Astrocyte of the spinal cord (primary cell): ENCODE data around the gene SEMA3E.

ENCODE experiments used
- DNase-seq: peaks from one replicate; pipeline ENCODE4 v3.0.0; 2011; ENCODE audit warnings: low read depth, low spot score
- H3K4me3 ChIP-seq: 2 replicates; pipeline ENCODE4 v1.5.1; 2011; ENCODE audit warnings: low read depth, mild to moderate bottlenecking, low read length, moderate library complexity
- in situ Hi-C: cut with HindIII; loops from 2 replicates; pipeline ENCODE4 v1.10.0; 2017; ENCODE audit warnings: low sequenced_read_pairs
- TF ChIP-seq, protein P1 (sequence below): IDR thresholded peaks from 2 replicates; pipeline ENCODE4 v1.5.1; 2012; ENCODE audit warnings: low read depth, mild to moderate bottlenecking, low read length, inconsistent platforms

Gene SEMA3E

DNA sequence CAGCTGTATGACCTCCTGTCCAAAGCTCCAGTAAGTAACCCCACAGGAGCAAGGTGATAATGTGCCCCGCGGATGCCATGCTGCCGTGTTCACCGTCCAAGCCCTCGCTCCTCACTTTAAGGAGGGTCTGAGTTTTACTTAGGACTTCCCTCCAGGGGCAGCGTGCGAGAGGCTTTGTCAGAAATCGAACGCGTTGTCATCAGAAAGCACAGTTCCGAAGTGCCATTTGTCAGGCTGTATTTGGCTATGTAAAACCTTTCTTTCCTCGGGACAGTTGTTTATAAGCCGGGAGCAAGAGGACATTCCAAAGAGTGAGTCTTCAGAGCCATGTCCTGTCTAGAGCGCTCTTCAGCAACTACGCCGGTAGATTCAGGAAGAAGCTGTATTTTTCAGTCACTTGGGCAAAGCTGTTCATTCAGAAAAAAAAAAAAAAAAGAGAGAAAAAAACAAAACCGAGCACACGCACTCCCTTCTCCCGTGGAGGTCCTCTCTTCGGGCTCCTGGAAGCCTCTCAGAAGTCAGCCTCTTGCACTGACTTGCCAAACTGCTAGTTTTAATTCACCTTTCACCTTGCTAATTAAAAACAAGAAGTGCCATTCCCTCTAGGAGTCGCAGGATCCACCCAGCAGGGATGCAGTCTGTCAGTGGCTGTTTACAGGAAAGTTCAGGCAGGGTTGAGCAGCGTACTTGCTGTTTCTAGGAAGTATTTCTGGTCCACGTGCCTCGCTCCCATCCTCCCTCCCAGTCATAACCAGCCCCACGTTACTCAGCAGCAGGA, at the start of gene SEMA3E:
Gene SEMA3E, minus strand, starts transcription at position 676 of the 778 bp plus-strand sequence.
- TF ChIP-seq, protein P1, sequence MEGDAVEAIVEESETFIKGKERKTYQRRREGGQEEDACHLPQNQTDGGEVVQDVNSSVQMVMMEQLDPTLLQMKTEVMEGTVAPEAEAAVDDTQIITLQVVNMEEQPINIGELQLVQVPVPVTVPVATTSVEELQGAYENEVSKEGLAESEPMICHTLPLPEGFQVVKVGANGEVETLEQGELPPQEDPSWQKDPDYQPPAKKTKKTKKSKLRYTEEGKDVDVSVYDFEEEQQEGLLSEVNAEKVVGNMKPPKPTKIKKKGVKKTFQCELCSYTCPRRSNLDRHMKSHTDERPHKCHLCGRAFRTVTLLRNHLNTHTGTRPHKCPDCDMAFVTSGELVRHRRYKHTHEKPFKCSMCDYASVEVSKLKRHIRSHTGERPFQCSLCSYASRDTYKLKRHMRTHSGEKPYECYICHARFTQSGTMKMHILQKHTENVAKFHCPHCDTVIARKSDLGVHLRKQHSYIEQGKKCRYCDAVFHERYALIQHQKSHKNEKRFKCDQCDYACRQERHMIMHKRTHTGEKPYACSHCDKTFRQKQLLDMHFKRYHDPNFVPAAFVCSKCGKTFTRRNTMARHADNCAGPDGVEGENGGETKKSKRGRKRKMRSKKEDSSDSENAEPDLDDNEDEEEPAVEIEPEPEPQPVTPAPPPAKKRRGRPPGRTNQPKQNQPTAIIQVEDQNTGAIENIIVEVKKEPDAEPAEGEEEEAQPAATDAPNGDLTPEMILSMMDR: no peak
- peak; percentile 60 for DNase-seq
- in situ Hi-C loops: no loop called here
- peak within 1 kb of the TSS; percentile 52 for H3K4me3 ChIP-seq

DNA sequence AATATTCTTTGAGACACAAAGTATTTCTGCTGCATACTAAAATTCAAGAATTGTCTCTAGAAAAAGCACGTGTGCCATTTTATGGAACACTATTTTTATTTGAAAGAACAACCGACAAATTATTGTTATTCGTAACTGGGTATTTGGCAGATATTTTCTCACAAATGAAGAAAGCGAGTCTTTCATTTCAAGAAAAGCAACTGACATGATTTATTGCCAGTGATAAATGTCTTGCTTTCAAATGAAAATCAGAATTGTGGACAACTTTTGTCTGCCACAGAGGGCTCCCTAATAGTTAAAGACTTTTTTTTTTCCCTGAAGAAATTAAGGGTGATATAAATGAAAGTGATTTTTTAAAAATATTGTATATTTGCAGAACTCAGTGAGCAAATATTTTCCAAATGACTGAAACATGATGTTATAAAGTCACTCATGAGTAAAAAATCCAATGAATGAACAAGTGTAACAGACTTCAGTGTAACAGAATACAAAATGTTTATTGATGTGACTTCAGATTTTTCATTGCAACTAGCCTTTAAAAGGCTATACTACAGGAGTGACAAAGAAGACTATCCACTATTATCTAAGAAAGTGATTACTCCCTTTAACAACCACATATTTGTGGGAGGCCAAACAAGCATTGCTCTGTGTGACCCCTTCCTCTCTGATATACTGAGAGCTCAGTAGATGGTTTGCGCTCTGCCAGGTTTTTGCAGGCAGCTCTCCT, 49.0 kb upstream of the SEMA3E start:
- DNase-seq: peak; percentile 3
- TF ChIP-seq, protein P1: no peak
- H3K4me3 ChIP-seq: no peak overlapping the region
- in situ Hi-C loops: no loop called here

DNA sequence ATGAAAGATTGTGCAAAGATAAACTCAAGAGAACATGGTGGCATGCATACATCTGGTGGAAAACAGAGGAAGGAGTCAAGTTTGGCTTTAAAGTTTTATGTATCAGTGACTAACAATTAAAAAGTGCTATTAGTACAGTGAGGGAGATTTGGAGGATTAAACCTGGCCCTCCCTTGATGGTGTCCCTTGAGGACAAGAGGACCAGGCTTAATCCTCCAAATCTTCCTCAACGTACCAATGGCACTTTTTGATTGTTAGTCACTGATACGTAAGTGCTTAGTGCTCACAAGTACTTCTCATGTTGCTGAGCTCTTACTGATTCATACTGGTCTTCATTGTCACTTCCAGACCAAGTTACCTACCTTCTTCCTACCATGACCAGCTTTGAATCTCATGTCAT, 47.2 kb upstream of the SEMA3E start:
- TF ChIP-seq, protein P1: no peak
- no peak overlapping the region for H3K4me3 ChIP-seq
- in situ Hi-C loops: no loop called here
- DNase-seq: no peak

DNA sequence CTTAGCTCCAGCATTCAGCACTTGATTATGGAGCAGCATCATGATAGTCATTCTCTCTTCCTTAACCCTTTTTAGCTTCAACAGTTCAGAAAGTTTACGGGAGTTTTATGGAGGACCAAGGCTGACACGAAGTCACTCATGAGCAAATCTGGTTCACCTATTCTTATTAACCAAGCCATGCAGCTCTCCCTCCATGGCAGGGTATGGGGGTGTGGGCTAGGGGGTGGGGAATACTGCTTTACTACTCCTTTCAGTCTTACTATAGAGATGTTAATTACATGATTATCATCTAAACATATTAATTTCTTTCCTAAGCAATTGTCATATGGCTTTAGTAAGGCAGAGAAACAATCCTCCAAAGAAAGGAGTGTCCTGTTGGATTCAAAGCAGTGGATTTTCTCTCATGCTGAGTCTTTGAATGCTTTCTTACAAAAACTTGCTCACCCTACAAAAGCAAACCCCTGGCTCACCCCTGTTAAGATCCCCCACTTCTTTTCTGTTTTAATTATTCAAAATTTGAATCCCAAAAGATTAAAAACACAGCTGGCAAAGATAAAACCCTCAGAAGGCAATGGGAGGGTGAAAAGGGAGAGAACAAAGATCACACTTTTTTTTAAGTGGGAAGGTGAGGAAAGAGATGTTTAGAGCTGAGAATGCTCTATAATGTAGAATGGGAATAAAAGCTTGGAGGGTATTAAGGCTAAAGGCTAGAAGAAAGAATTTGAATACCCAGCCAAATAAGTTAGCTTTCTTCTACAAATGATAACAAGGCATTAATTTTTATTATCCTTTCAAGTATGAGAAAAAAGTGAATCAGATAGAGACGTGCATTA, 46.4 kb upstream of the SEMA3E start:
- TF ChIP-seq, protein P1: no peak
- no peak overlapping the region for H3K4me3 ChIP-seq
- DNase-seq: no peak
- in situ Hi-C loops: no loop called here

DNA sequence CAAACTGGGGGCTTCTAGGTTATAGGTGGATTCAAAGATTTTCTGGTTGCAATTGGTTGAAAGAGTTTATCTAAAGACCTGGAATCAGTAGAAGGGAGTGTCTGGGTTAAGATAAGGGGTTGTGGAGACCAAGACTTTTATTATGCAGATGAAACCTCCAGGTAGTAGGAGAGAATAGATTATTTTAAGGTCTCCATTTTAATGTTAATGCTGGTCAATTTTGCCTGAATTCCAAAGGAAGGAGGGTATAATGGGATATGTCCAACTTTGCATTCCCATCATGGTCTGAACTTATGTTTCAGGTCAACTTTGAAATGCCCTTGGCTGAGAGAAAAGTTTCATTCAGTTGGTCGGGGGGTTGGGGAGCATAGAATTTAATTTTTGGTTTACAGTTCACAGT, 44.3 kb upstream of the SEMA3E start:
- in situ Hi-C loops: no loop called here
- no peak overlapping the region for H3K4me3 ChIP-seq
- DNase-seq: no peak
- TF ChIP-seq, protein P1: no peak

DNA sequence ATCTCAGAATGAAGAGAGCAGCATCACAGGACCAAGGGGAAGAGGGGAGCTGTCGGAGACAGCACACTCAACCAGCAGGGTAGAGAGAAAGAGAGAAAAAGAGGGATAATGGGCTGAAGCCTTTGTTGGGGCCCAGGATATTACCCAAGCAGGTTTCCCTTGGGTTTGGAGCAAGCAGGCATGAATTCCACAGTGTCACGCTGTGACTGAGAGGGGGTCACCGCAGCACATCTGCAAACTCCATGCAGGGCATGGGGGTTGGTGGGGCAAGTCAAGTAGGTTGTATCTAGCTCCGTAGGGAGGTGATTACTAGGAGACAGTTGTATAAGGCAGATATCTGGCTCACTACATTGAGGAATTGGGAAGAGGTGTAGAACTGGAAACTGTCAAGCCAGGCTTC, 42.2 kb upstream of the SEMA3E start:
- DNase-seq: no peak
- in situ Hi-C loops: no loop called here
- no peak overlapping the region for H3K4me3 ChIP-seq
- TF ChIP-seq, protein P1: no peak
